GM10266 (cell line): Measurements from ENCODE around the gene GAS7.
"Not testable (repeated sequence)": the region's sequence is repeated elsewhere in the genome, so short reads cannot be mapped to it uniquely, and the experiment has no call there.

Source experiments
- DNase-seq: peaks from one replicate; pipeline ENCODE4 v3.0.0; 2012; ENCODE audit errors: extremely low spot score
- CTCF ChIP-seq: IDR thresholded peaks from 2 replicates; pipeline ENCODE4 v1.5.1; 2012; ENCODE audit warnings: mild to moderate bottlenecking, low read depth; ENCODE audit not compliant: control insufficient read depth, insufficient read depth; ENCODE audit errors: missing control alignments

Gene GAS7

GRCh38 chr17:9925457-9925856, 272.9 kb downstream of the GAS7 start:
- DNase-seq: no peak
- TF ChIP-seq CTCF: no peak

GRCh38 chr17:9924735-9925191, 273.6 kb downstream of the GAS7 start:
- peak; percentile 73 for DNase-seq
- TF ChIP-seq CTCF: peak; percentile 70

GRCh38 chr17:9922012-9922848, 276.2 kb downstream of the GAS7 start:
- TF ChIP-seq CTCF: no peak
- no peak for DNase-seq

GRCh38 chr17:9921216-9921615, 277.2 kb downstream of the GAS7 start:
- DNase-seq: not testable (repeated sequence)

- DNase-seq: no peak
- no peak for TF ChIP-seq CTCF
Observed at GRCh38 chr17:9918804-9919352, 279.5 kb downstream of the GAS7 start.

GRCh38 chr17:9918352-9918751, 280.1 kb downstream of the GAS7 start:
- no peak for DNase-seq
- no peak for TF ChIP-seq CTCF

- TF ChIP-seq CTCF: no peak
- DNase-seq: no peak
Observed at GRCh38 chr17:9917801-9918200, 280.6 kb downstream of the GAS7 start.
